ENCODE results near the gene CHD2. TPM values are rescaled to one million over a fixed set of nuclear protein-coding genes. Genes with fewer than 3 reads are reported as not detected.

Gene CHD2
- total and polyA plus RNA-seq, 2 experiments from 2014 or later = 36.5 to 39.0 TPM

DNA sequence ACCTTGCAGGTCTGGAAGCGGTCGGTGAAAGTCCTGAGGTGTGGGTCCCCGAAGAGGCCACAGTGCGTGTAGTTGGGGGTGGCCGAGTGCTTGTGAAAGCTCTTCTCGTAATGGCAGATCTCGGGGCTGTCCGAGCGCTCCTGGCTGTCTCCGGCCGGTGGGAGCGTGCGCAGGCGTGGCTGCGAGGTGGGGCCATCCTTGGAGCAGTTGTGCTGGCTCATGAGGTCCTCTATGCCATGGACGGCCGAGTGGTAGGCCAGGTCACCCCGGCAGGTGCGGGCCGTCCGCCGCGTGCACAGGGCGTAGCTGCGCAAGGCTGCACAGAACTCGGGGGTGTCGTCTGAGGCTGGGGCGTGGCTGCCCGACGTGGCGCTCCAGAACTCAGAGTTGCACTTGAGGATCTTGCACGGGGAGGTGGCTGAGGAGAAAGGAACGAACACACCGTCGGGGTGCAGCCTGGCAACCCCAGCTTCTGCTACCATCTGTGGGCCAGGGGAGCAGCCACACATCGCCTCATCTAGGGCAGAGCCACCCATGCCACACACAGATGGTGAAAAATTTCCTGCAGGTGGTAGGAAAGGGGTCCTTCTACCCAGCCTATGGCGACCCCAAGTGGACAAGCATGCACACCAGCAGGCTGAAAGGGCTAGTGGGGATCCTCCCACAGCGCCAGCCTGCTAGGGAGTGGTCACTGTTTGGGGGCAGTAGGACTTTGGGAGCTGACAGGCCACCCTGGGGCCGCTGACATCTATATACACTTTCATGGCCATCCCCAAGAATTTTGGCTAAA lies 152.2 kb downstream of the CHD2 start:
- no peaks in the 10 kb centered on the region for H3K27me3 ChIP-seq (replicated peaks; ENCODE audit: insufficient read depth)
- no peak overlapping the region for H3K4me3 ChIP-seq
- no peaks in the 10 kb centered on the region for H3K79me2 ChIP-seq (ENCODE audit: insufficient read depth)
- no peaks in the 10 kb centered on the region for H3F3A ChIP-seq (ENCODE audit: insufficient read depth)
- in situ Hi-C loops (cut with MboI) = no loop called here
- H2AFZ ChIP-seq = no peak overlapping the region
- no peaks in the 10 kb centered on the region for H4K20me1 ChIP-seq (ENCODE audit: insufficient read depth)
- H3K4me1 ChIP-seq (ENCODE audit: insufficient read depth) = no peaks in the 10 kb centered on the region
- H3K4me2 ChIP-seq (ENCODE audit: unreplicated experiment) = no peak overlapping the region
- 85% methylated on average over 35 to 39 of the region's 39 CpGs for WGBS, 2 experiments (ENCODE audit: low coverage in 1 of 2, low lambda C conversion rate in 2 of 2, missing lambda C conversion rate in 2 of 2)
- H3K9ac ChIP-seq = no peak overlapping the region
- H3K9me3 ChIP-seq (ENCODE audit: low read depth) = no peaks in the 10 kb centered on the region
- no peaks in the 10 kb centered on the region for H3K9me2 ChIP-seq (ENCODE audit: insufficient read depth)
- DNase-seq = no peak
- no peaks in the 10 kb centered on the region for H3K36me3 ChIP-seq (ENCODE audit: low read depth)
- TF ChIP-seq EZH2phosphoT487 (IDR thresholded peaks at IDR 0.05; ENCODE audit: insufficient read depth, low read depth) (no peak), EZH2 (IDR thresholded peaks at IDR 0.05; ENCODE audit: insufficient read depth, poor library complexity, severe bottlenecking) (no peak)
- H3K27ac ChIP-seq = no peak overlapping the region

DNA sequence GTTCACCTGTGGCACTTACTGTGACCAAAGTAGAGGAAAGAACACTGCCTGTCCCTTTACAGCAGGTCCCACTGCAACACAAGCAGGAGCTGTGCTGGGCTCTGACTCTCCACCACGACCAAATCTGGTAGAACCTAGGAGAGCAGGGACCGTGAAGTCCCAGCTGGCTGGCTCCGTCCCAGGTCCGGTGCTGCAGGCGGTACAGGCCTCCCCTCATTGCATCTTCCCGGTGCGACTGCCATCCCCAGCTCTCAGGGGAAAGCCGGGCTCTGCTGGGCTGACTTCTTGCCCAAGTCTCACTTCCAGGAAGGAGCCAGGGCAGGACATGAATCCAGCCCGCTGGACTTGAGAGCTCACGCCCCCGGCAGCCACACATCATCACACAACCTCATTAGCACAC lies 155.1 kb downstream of the CHD2 start:
- Histone ChIP-seq H3K27me3 (replicated peaks; ENCODE audit: insufficient read depth) (no peaks in the 10 kb centered on the region), H3K9me3 (ENCODE audit: low read depth) (no peaks in the 10 kb centered on the region), H3K9ac (no peak overlapping the region), H3K4me1 (ENCODE audit: insufficient read depth) (no peaks in the 10 kb centered on the region), H3K27ac (no peak overlapping the region), H3K4me2 (ENCODE audit: unreplicated experiment) (no peak overlapping the region), H4K20me1 (ENCODE audit: insufficient read depth) (no peaks in the 10 kb centered on the region), H2AFZ (no peak overlapping the region), H3K9me2 (ENCODE audit: insufficient read depth) (no peaks in the 10 kb centered on the region), H3K36me3 (ENCODE audit: low read depth) (no peaks in the 10 kb centered on the region), H3K4me3 (no peak overlapping the region), H3K79me2 (ENCODE audit: insufficient read depth) (no peaks in the 10 kb centered on the region), H3F3A (ENCODE audit: insufficient read depth) (no peaks in the 10 kb centered on the region)
- TF ChIP-seq EZH2 (IDR thresholded peaks at IDR 0.05; ENCODE audit: insufficient read depth, poor library complexity, severe bottlenecking) = no peak
- no peak for TF ChIP-seq EZH2phosphoT487 (IDR thresholded peaks at IDR 0.05; ENCODE audit: insufficient read depth, low read depth)
- in situ Hi-C loops (cut with MboI) = no loop called here
- WGBS, 2 experiments (ENCODE audit: low coverage in 1 of 2, low lambda C conversion rate in 2 of 2, missing lambda C conversion rate in 2 of 2) = 68 to 69% methylated on average over 11 of the region's 11 CpGs
- DNase-seq = no peak

GRCh38 chr15:93056836-93057235 lies 156.7 kb downstream of the CHD2 start:
- no peak overlapping the region for H3K4me2 ChIP-seq (ENCODE audit: unreplicated experiment)
- H3K27ac ChIP-seq = no peak overlapping the region
- H3K79me2 ChIP-seq (ENCODE audit: insufficient read depth) = no peaks in the 10 kb centered on the region
- no peak for DNase-seq
- no peaks in the 10 kb centered on the region for H4K20me1 ChIP-seq (ENCODE audit: insufficient read depth)
- 80 to 89% methylated on average over 7 of the region's 7 CpGs for WGBS, 2 experiments (ENCODE audit: low coverage in 1 of 2, low lambda C conversion rate in 2 of 2, missing lambda C conversion rate in 2 of 2)
- no peaks in the 10 kb centered on the region for H3K9me2 ChIP-seq (ENCODE audit: insufficient read depth)
- H3K9ac ChIP-seq = no peak overlapping the region
- H3K27me3 ChIP-seq (replicated peaks; ENCODE audit: insufficient read depth) = no peaks in the 10 kb centered on the region
- in situ Hi-C loops (cut with MboI) = no loop called here
- no peak overlapping the region for H2AFZ ChIP-seq
- H3K36me3 ChIP-seq (ENCODE audit: low read depth) = no peaks in the 10 kb centered on the region
- TF ChIP-seq EZH2 (IDR thresholded peaks at IDR 0.05; ENCODE audit: insufficient read depth, poor library complexity, severe bottlenecking) (no peak), EZH2phosphoT487 (IDR thresholded peaks at IDR 0.05; ENCODE audit: insufficient read depth, low read depth) (no peak)
- H3F3A ChIP-seq (ENCODE audit: insufficient read depth) = peaks cover 5% of the 10 kb centered on the region; the same call in 1 of the 2 replicates
- peaks cover 6% of the 10 kb centered on the region for H3K4me1 ChIP-seq (ENCODE audit: insufficient read depth)
- H3K9me3 ChIP-seq (ENCODE audit: low read depth) = no peaks in the 10 kb centered on the region
- no peak overlapping the region for H3K4me3 ChIP-seq

DNA sequence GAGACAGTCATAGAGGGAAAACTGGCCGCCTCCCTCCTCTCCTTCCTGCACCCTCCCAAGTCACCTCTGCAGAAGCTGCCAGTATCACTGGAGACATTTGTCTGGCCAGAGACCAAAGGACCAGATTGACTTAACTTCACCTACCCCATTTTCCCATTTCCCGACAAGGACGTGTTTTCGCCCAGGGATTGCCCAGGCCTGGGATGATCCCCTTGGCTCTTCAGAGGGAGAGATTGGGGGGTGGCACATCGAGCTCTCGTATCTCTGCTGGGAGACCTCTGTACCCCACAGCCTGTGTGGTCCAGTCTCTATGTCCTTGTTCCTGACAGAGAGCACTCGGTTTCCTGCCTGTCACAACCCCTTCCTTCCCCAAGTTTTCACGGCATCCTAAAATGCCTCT lies 157.5 kb downstream of the CHD2 start:
- WGBS, 2 experiments (ENCODE audit: low coverage in 1 of 2, low lambda C conversion rate in 2 of 2, missing lambda C conversion rate in 2 of 2) = 81 to 86% methylated on average over 8 of the region's 8 CpGs
- H3K27me3 ChIP-seq (replicated peaks; ENCODE audit: insufficient read depth) = no peaks in the 10 kb centered on the region
- no peak overlapping the region for H2AFZ ChIP-seq
- no peaks in the 10 kb centered on the region for H3K36me3 ChIP-seq (ENCODE audit: low read depth)
- peaks cover 9% of the 10 kb centered on the region for H3K4me1 ChIP-seq (ENCODE audit: insufficient read depth)
- H3K27ac ChIP-seq = no peak overlapping the region
- no peak for DNase-seq
- TF ChIP-seq EZH2phosphoT487 (IDR thresholded peaks at IDR 0.05; ENCODE audit: insufficient read depth, low read depth) (no peak), EZH2 (IDR thresholded peaks at IDR 0.05; ENCODE audit: insufficient read depth, poor library complexity, severe bottlenecking) (no peak)
- no peak overlapping the region for H3K9ac ChIP-seq
- H3K9me2 ChIP-seq (ENCODE audit: insufficient read depth) = no peaks in the 10 kb centered on the region
- no peak overlapping the region for H3K4me3 ChIP-seq
- no peaks in the 10 kb centered on the region for H3K9me3 ChIP-seq (ENCODE audit: low read depth)
- in situ Hi-C loops (cut with MboI) = no loop called here
- peaks cover 5% of the 10 kb centered on the region; the same call in 1 of the 2 replicates for H3F3A ChIP-seq (ENCODE audit: insufficient read depth)
- H3K79me2 ChIP-seq (ENCODE audit: insufficient read depth) = no peaks in the 10 kb centered on the region
- no peaks in the 10 kb centered on the region for H4K20me1 ChIP-seq (ENCODE audit: insufficient read depth)
- H3K4me2 ChIP-seq (ENCODE audit: unreplicated experiment) = no peak overlapping the region

All from GM23248 (cell line).